Measurements from ENCODE around the gene TMEM120B.

TMEM120B gene

GRCh38 chr12:121803861-121804416, 91.4 kb downstream of the TMEM120B start, which contains the start of gene SETD1B:
Gene SETD1B (plus strand): TSS chr12:121804009. CDS start chr12:121804738, 729 bp downstream.
- WGBS, 2 donors (ENCODE audit: extremely low coverage in 2 of 2, insufficient read length in 2 of 2, insufficient replicate concordance in 1 of 2), result no CpG with 5 or more reads among the region's 74 CpGs
- Histone ChIP-seq H4K91ac (ENCODE audit: low read depth, low read length, poor library complexity) (no peak within 1 kb of the TSS), H3K27me3 (ENCODE audit: control insufficient read depth in 3 of 3, insufficient read depth in 3 of 3, low read depth in 1 of 3, low read length in 3 of 3) (no peaks in the 10 kb centered on the region), H2BK12ac (ENCODE audit: low read length) (no peak within 1 kb of the TSS), H3K23ac (ENCODE audit: low read depth, low read length, poor library complexity) (peak within 1 kb of the TSS; percentile 85), H3K4me1 (ENCODE audit: control insufficient read depth in 2 of 2, insufficient read depth in 1 of 2, low read depth in 1 of 2, low read length in 2 of 2) (peaks cover 12 to 24% of the 10 kb centered on the region in 2 donors), H3K9ac (ENCODE audit: low read depth, low read length, poor library complexity) (peak within 1 kb of the TSS; percentile 90), H3K27ac (replicated peaks; ENCODE audit: low read length) (peak within 1 kb of the TSS; percentile 98), H3K4me2 (ENCODE audit: insufficient read depth, low read length, poor library complexity, severe bottlenecking) (peak within 1 kb of the TSS; percentile 98), H2BK5ac (ENCODE audit: low read length) (peak within 1 kb of the TSS; percentile 80), H3K4ac (ENCODE audit: low read length) (peak within 1 kb of the TSS; percentile 84), H2AK5ac (ENCODE audit: low read depth, low read length) (peak within 1 kb of the TSS; percentile 94), H3K79me1 (ENCODE audit: low read depth, low read length) (peaks cover 14% of the 10 kb centered on the region), H3K36me3 (replicated peaks in 1 of 2; ENCODE audit: control insufficient read depth in 2 of 2, insufficient read depth in 2 of 2, low read length in 2 of 2) (peaks cover 16 to 41% of the 10 kb centered on the region in 2 donors), H3K9me3 (replicated peaks in 1 of 2; ENCODE audit: control insufficient read depth in 2 of 2, insufficient read depth in 1 of 2, low read depth in 1 of 2, low read length in 2 of 2) (no peaks in the 10 kb centered on the region), H2AFZ (ENCODE audit: low read length) (peak within 1 kb of the TSS; percentile 86), H2BK15ac (ENCODE audit: low read length) (peak within 1 kb of the TSS; percentile 33), H3K18ac (ENCODE audit: low read length) (peak within 1 kb of the TSS; percentile 97), H4K8ac (ENCODE audit: low read depth, low read length) (no peak within 1 kb of the TSS), H3K14ac (ENCODE audit: low read length) (peak within 1 kb of the TSS; percentile 99), H2BK120ac (ENCODE audit: low read depth, low read length) (peak within 1 kb of the TSS; percentile 99), H3K4me3 (ENCODE audit: low read length in 2 of 2) (peak within 1 kb of the TSS; percentile 56 to 83)
- DNase-seq (ENCODE audit: low spot score), result no peak

- peaks cover 19 to 42% of the 10 kb centered on the region in 2 donors for H3K36me3 ChIP-seq (replicated peaks in 1 of 2; ENCODE audit: control insufficient read depth in 2 of 2, insufficient read depth in 2 of 2, low read length in 2 of 2)
- no peak for DNase-seq (ENCODE audit: low spot score)
- peak overlapping the region; percentile 80 for H2BK5ac ChIP-seq (ENCODE audit: low read length)
- peak overlapping the region; percentile 72 for H2AFZ ChIP-seq (ENCODE audit: low read length)
- H4K8ac ChIP-seq (ENCODE audit: low read depth, low read length), result no peak overlapping the region
- no peak overlapping the region for H2BK120ac ChIP-seq (ENCODE audit: low read depth, low read length)
- H3K27me3 ChIP-seq (ENCODE audit: control insufficient read depth in 3 of 3, insufficient read depth in 3 of 3, low read depth in 1 of 3, low read length in 3 of 3), result no peaks in the 10 kb centered on the region
- peaks cover 11% of the 10 kb centered on the region for H3K79me1 ChIP-seq (ENCODE audit: low read depth, low read length)
- H4K91ac ChIP-seq (ENCODE audit: low read depth, low read length, poor library complexity), result no peak overlapping the region
- H3K4me1 ChIP-seq (ENCODE audit: control insufficient read depth in 2 of 2, insufficient read depth in 1 of 2, low read depth in 1 of 2, low read length in 2 of 2), result peaks cover 8 to 19% of the 10 kb centered on the region in 2 donors
- WGBS, 2 donors (ENCODE audit: extremely low coverage in 2 of 2, insufficient read length in 2 of 2, insufficient replicate concordance in 1 of 2), result no CpG with 5 or more reads among the region's 63 CpGs
- no peak overlapping the region for H3K4ac ChIP-seq (ENCODE audit: low read length)
- peak overlapping the region; percentile 56 to 83 for H3K4me3 ChIP-seq (ENCODE audit: low read length in 2 of 2)
- no peak overlapping the region for H3K23ac ChIP-seq (ENCODE audit: low read depth, low read length, poor library complexity)
- H3K9me3 ChIP-seq (replicated peaks in 1 of 2; ENCODE audit: control insufficient read depth in 2 of 2, insufficient read depth in 1 of 2, low read depth in 1 of 2, low read length in 2 of 2), result no peaks in the 10 kb centered on the region
- peak overlapping the region; percentile 98 for H3K4me2 ChIP-seq (ENCODE audit: insufficient read depth, low read length, poor library complexity, severe bottlenecking)
- H3K14ac ChIP-seq (ENCODE audit: low read length), result peak overlapping the region; percentile 99
- H2BK12ac ChIP-seq (ENCODE audit: low read length), result no peak overlapping the region
- H3K27ac ChIP-seq (replicated peaks; ENCODE audit: low read length), result peak overlapping the region; percentile 98
- peak overlapping the region; percentile 90 for H3K9ac ChIP-seq (ENCODE audit: low read depth, low read length, poor library complexity)
- peak overlapping the region; percentile 96 for H3K18ac ChIP-seq (ENCODE audit: low read length)
- peak overlapping the region; percentile 46 for H2AK5ac ChIP-seq (ENCODE audit: low read depth, low read length)
- peak overlapping the region; percentile 33 for H2BK15ac ChIP-seq (ENCODE audit: low read length)
These were observed 92.0 kb downstream of the TMEM120B start for GRCh38 chr12:121804417-121805111.

- peaks cover 24 to 51% of the 10 kb centered on the region in 2 donors for H3K36me3 ChIP-seq (replicated peaks in 1 of 2; ENCODE audit: control insufficient read depth in 2 of 2, insufficient read depth in 2 of 2, low read length in 2 of 2)
- peak overlapping the region; percentile 96 for H3K18ac ChIP-seq (ENCODE audit: low read length)
- H3K27me3 ChIP-seq (ENCODE audit: control insufficient read depth in 3 of 3, insufficient read depth in 3 of 3, low read depth in 1 of 3, low read length in 3 of 3), result no peaks in the 10 kb centered on the region
- WGBS, 2 donors (ENCODE audit: extremely low coverage in 2 of 2, insufficient read length in 2 of 2, insufficient replicate concordance in 1 of 2), result no CpG with 5 or more reads among the region's 45 CpGs
- H3K27ac ChIP-seq (replicated peaks; ENCODE audit: low read length), result no peak overlapping the region
- H3K4ac ChIP-seq (ENCODE audit: low read length), result no peak overlapping the region
- H2BK120ac ChIP-seq (ENCODE audit: low read depth, low read length), result no peak overlapping the region
- peaks cover 8 to 19% of the 10 kb centered on the region in 2 donors for H3K4me1 ChIP-seq (ENCODE audit: control insufficient read depth in 2 of 2, insufficient read depth in 1 of 2, low read depth in 1 of 2, low read length in 2 of 2)
- H2BK15ac ChIP-seq (ENCODE audit: low read length), result peak overlapping the region; percentile 58
- H3K14ac ChIP-seq (ENCODE audit: low read length), result peak overlapping the region; percentile 99
- H4K8ac ChIP-seq (ENCODE audit: low read depth, low read length), result no peak overlapping the region
- no peaks in the 10 kb centered on the region for H3K9me3 ChIP-seq (replicated peaks in 1 of 2; ENCODE audit: control insufficient read depth in 2 of 2, insufficient read depth in 1 of 2, low read depth in 1 of 2, low read length in 2 of 2)
- peak overlapping the region; percentile 56 to 83 for H3K4me3 ChIP-seq (ENCODE audit: low read length in 2 of 2)
- H2BK12ac ChIP-seq (ENCODE audit: low read length), result no peak overlapping the region
- H2BK5ac ChIP-seq (ENCODE audit: low read length), result peak overlapping the region; percentile 90
- H3K4me2 ChIP-seq (ENCODE audit: insufficient read depth, low read length, poor library complexity, severe bottlenecking), result peak overlapping the region; percentile 98
- H2AK5ac ChIP-seq (ENCODE audit: low read depth, low read length), result peak overlapping the region; percentile 46
- H3K23ac ChIP-seq (ENCODE audit: low read depth, low read length, poor library complexity), result peak overlapping the region; percentile 80
- peak overlapping the region; percentile 90 for H3K9ac ChIP-seq (ENCODE audit: low read depth, low read length, poor library complexity)
- H4K91ac ChIP-seq (ENCODE audit: low read depth, low read length, poor library complexity), result no peak overlapping the region
- H2AFZ ChIP-seq (ENCODE audit: low read length), result peak overlapping the region; percentile 72
- DNase-seq (ENCODE audit: low spot score), result no peak
- H3K79me1 ChIP-seq (ENCODE audit: low read depth, low read length), result peaks cover 10% of the 10 kb centered on the region
These were observed 92.8 kb downstream of the TMEM120B start for GRCh38 chr12:121805171-121806008.
